Stimulated activated CD4-positive, alpha-beta T cell treated with anti-CD3 and anti-CD28 coated beads, Interleukin-4, amount 100 ng/mL, for 1 hour (primary cell): ENCODE results near the gene AK5.
"Not testable (repeated sequence)": the region's sequence is repeated elsewhere in the genome, so short reads cannot be mapped to it uniquely, and the experiment has no call there.

Experiments used
- DNase-seq: peaks from one replicate; pipeline ENCODE4 v3.0.0-alpha.2; 2020

The AK5 gene

DNA sequence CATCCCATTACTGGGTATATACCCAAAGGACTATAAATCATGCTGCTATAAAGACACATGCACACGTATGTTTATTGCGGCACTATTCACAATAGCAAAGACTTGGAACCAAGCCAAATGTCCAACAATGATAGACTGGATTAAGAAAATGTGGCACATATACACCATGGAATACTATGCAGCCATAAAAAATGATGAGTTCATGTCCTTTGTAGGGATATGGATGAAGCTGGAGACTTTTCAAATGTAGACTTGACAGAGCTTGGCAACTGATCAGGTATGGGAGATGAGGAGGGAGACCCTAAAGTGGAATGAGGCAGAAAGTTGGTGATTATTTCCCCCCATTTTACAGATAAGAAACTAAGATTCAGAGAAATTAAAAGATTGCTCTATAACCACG lies 230.8 kb downstream of the AK5 start:
- DNase-seq = not testable (repeated sequence)

DNA sequence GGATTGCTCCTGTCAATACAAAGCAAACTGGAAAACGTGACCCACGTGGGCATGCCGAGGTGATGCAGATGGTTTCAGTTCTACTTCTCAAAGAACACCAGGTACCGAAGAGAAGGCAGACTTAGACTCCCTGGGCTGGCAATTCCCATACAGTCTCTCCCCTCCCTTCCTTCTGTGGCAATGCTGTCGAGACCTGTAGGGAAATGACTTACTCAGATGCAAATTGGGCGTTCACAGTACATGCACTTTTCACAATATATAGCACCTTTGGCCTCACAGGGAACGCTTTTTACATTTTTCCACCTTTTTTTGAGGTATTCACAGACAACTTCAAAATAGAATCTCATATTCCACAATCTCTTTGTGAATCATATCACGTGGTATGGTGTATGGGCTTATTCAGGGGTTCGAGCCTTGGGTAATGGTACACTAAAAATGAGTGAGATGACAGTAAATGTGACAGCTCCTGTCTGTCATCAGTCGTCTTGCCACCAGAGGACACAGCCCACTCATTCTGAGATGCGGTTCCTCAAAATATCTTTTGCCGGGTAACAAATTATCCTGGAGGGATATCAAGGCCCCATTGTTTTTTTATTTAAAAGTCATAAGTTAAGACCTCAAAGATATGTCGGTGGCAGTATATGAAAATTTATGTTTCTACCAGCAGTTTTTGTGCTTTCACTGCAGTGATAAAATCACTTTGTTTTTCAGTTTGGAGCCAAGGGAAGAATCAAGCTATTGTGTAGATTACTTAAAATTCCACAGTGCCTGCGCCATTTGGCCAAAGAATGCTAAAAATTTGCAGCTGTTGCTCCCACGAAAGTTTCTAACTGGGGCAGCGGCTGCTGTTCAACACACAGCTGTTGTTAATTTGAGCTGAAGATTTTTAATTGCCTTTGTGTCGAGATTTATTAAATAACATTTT lies 232.3 kb downstream of the AK5 start:
- DNase-seq = no peak

DNA sequence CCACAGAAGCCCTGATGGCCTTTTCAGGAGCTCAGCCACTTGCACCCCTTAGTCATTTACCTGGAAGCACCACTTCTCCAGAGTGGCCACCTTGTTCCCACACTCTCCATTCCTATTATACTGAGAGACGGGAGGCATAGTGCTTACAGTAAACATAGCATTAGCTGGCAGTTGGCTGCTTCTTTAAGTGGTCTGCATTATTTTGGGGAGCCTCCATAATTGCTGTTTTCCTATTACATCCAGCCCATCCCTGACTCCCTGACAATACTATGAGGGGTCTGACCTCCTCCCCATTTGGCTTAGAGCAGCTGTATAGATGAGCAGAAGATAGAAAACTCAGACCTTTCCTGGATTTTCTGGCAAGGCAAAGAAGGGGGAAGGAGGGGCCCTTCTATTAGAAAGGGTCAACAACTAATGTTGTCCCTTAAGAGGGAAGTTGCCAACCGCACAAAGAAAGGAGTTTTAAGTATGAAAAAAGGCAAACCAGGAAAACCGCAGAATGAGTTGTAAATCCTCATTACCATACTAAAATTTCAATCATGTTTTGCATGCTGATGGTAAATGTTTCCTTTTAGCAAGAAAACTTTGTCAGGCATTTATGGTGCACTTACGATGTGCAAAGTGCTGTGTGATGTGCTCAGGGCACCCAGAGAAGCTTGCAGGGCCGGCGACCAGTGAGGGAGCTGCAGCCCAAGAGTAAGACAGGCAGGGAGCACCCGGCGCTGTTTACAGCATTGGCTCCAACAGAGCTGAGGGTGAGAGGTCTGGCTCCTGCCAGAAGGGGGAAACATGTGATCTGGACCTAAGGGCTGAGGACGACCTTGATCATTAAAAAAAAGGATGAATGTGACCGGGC lies 233.3 kb downstream of the AK5 start:
- no peak for DNase-seq

DNA sequence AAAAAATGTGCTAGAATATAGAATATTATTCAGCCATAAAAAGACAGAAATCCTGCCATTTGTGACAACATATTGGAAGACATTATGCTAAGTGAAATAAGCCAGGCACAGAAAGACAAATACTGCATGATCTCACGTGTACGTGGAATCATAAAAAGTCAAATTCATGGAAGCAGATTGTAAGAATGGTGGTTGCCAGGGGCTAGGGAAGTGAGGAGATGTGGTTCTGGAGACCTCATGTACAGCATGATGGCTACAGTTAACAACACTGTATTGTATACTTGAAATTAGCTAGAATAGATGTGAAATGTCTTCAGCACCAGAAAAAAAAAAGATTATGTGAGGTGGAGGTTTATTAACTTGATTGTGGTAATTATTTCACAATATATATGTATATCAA lies 234.3 kb downstream of the AK5 start:
- DNase-seq = no peak

DNA sequence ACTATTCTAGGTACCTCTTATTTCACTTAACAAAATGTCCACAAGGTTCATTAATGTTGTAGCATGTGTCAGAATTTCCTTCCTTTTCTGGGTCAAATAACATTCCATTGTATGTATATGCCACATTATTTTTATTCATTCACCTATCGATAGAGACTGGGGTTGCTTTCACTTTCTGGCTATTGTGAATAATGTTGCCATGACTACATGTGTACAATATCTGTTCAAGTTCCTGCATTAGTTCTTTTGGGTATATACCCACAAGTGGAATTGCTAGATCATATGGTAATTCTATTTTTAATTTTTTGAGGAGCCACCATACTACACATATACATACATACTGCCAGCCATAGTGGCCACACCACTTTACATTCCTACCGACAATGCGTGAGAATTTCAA lies 242.2 kb downstream of the AK5 start:
- no peak for DNase-seq

DNA sequence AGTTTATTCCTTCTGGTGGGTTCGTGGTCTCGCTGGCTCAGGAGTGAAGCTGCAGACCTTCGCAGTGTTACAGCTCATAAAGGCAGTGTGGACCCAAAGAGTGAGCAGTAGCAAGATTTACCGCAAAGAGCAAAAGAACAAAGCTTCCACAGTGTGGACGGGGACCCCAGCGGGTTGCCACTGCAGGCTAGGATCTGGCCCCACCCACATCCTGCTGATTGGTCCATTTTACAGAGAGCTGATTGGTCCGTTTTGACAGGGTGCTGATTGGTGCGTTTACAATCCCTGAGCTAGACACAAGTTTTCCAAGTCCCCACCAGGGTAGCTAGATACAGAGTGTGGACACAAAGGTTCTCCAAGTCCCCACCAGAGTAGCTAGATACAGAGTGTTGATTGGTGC lies 249.3 kb downstream of the AK5 start:
- not testable (repeated sequence) for DNase-seq

DNA sequence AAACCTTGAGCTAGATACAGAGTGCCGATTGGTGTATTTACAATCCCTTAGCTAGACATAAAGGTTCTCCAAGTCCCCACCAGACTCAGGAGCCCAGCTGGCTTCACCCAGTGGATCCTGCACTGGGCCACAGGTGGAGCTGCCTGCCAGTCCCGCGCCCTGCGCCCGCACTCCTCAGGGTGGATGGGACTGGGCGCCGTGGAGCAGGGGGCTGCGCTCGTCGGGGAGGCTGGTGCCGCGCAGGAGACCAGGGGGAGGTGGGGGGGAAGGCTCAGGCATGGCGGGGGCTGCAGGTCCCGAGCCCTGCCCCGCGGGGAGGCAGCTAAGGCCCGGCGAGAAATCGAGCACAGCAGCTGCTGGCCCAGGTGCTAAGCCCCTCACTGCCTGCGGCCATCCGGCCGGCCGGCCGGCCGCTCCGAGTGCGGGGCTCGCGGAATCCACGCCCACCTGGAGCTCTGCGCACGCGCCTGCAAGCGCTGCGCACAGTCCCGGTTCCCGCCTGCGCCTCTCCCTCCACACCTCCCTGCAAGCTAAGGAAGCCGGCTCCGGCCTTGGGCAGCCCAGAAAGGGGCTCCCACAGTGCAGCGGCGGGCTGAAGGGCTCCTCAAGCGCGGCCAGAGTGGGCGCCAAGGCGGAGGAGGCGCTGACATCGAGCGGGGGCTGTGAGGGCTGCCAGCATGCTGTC lies 249.9 kb downstream of the AK5 start:
- not testable (repeated sequence) for DNase-seq

DNA sequence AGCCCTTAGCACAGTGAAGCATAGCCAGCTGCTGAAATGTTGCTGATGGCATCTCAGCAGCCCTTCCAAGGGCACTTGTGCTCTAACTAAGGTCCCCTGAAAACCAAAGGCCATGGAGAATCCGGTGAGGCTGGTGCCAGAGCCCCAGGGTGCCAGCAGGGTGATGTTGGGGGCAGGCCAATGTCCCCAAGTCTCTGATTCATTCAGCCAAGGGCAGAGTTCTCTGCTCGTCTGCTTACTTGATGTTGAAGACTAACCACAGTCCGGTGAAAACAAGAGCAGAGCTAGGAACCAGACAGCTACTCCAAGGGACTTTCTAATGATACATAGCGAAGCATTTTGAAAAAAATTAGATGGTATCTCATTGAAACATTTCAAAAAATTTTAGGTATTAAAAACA lies 250.8 kb downstream of the AK5 start:
- no peak for DNase-seq

DNA sequence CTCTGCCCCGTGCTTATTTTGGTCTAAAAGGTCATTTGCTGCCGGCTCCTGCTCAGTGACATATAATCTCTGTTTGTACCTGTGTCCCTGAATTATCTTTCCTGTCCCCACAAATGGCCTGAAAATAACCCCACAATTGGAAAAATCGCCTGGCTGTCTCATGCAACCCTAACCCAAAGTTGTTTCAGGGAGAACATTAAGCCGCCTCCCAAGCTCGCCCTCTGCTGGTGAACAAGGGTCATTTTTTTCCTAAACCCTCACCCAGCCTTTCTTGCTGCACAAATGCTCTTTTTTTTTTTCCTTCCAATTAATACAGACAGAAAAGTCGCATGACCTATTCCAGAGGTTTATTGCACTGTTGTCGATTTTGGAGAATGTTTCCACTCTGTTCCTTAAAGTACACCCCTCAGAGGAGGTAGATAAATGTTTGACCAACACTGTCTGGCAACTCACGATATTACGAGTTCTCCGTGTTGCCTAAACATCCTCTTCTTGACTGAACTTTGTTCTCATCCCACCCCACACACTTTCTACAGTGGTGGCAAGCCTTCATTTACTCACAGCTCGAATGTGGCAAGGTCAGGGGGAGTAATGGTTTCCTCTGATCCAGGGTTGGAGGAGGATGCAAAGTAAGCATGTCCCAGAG lies 252.0 kb downstream of the AK5 start:
- peak; percentile 55 for DNase-seq

DNA sequence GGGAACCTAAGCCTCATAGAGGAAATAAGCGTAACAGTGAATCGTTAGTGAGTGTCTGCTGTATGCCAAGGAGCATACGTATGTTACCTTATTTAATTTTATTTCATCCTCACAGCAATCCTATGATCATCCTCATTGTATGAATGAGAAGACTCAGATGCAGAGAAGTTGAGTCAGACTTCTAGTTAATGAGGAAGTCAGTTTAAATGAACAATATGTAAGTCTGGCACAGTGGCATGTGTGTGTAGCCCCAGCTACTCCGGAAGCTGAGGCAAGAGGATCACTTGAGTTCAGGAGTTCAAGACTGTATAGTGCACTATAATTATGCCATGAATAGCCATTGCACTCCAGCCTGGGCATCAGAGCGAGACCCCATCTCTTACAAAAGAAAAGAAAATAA lies 252.6 kb downstream of the AK5 start:
- no peak for DNase-seq

DNA sequence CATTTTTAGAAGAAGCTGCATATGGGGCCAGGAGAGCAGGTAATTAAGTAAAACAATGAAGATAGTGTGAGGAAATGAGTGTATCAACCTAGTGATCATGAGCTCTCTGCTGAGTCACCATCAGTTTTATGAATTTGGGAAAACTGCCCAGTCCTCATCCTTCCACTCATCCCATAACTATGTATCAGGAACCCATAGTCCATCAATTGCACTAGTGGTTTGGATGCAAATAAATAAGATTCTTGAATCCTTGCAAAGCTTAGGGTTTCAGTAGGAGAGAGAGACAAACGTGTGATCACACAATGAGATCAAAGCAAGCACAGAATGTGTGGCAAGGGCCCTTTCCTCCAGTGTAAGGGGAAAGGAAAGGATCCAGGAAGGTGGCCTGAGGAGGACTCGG lies 255.0 kb downstream of the AK5 start:
- DNase-seq = no peak

DNA sequence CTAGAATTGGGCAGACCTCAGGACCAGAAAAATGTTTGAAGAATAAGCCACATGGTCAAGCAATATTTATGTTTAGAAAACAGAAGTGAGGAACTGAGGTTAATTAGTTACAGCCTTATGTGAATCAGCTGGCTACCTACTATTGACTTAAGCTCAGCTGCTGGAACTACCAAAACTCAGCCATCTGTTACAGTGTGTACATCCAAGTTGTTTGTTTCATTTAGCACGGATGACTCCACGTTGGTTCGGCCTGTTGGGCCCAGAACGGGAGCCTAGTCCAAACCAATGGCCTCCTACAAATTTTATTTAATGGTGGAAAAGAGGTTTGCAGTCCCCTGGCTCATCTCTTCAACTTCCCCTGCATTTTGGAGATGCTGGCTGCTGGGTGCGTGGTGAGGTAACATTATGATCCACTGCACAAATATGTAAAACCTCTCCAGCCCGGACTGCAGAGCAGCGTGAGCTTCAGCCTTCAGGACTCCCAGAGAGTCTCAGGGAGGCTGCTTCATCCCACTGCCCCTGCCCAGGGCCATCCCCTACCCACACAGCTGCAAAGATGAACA lies 257.2 kb downstream of the AK5 start:
- DNase-seq = no peak

DNA sequence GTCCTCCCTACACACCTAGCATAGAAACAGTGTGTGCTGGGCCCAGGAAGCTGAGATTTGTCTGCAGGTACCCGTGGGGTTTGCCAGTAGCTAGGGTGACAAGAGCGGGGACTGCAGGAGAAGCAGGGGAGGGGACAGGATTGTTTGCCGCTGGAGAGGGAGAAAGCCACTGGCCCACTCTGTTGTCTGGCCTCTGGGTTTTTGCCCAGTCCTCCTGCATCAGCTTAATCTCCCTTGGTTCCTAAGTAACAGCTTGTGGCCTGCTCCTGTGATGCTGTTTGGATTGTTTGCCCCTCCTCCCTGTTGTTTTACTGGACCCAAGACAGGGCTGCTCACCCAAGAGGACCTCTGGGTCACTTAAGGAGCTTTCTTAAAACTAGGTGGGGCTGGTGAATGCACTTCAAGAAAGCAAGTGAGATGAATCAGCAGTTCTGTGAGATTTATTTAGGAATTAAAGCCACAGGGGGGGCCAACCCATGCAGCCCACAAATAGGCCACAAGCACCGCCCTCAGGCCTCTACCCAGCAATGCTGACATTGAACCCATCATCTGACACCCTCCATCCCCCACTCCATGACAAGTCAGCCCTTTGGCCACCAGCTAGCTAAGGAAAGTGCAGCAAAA lies 257.8 kb downstream of the AK5 start:
- no peak for DNase-seq

DNA sequence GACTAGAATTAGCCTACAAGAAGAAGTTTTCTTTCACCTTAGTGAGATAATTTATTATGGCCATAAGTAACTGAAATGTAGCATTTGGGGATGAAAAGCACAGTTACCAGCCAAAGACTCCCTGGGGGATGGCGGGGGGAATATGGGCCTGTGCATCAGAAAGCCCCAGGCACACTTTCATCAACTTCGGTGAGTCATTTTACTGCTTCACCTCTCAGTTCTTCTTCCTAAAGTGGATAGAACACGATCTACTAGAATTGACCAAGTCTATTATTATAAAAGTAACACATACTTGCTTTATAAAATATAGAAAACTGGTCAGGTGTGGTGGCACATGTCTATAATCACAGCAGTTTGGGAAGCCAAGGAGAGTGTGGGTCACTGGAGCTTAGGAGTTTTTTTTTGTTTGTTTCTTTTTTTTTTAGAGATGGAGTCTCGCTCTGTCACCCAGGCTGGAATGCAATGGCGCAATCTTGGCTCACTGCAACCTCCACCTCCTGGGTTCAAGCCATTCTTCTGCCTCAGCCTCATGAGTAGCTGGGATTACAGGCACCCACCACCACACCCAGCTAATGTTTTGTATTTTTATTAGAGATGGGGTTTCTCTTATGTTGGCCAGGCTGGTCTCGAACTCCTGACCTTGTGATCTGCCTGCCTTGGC lies 258.8 kb downstream of the AK5 start:
- DNase-seq = no peak

DNA sequence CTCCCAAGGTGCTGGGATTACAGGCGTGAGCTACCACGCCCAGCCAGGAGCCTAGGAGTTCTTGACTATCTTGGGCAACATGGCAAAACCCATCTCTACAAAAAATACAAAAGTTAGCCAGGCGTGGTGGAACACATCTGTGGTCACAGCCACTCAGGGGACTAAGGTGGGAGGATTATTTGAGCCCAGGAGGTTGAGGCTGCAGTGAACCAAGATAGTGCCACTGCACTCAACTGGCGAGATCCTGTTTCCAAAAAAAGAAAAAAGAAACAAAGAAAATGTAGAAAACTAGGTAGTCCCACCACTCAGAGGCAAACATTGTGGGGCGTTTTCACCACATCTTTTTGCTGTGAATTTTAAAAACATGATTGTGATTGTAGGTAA lies 259.3 kb downstream of the AK5 start:
- DNase-seq = no peak

DNA sequence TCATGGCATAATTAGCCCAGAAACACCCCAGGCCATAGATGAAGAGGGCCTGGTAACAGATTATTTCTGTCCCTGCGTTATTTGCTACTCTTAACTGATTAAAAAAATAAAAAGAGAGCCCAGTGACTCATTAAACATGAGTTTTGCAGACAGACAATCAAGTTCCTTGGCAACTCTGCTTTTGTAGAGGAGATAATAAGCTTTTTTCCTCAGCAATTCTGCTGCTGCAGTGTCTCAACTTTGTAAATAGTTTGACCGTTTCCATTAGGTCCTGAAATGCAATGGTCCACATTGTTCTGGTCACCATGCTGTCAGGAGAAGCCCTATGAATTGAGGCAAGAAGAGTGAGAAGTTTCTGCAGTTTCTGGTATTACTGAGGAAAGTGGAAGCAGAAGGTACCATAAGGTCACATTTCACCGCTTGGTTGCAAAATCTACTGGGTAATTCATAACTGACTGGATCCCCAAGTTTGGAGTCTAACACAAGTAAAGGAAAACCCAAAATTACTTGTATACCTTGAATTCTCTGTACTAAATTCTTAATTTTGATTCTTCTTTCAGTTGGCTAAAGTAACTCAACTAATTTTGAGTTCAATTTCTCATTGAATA lies 261.1 kb downstream of the AK5 start:
- DNase-seq = no peak

DNA sequence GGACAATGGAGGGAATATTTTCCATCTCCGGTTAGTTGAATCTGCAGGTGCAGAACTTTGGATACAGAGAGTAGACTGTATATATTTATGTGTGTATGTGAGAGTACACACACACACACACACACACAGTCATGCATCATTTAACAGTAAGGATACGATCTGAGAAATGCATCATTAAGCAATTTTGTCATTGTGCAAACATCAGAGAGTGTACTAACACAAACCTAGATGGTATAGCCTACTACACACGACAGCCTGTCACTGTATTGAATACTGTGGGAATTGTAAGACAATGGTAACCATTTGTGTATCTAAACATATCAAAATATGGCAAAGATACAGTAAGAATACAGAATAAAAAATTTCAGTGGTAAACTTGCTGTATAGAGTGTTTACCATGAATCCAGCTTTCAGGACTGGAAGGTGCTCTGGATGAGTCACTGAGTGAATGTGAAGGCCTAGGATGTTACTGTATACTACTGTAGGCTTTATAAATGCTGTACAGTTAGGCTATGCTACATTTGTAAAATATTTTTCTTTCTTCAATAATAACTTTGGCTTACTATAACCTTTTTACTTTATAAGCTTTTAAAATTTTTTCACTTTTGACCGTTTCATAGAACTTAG lies 262.1 kb downstream of the AK5 start:
- DNase-seq = no peak

DNA sequence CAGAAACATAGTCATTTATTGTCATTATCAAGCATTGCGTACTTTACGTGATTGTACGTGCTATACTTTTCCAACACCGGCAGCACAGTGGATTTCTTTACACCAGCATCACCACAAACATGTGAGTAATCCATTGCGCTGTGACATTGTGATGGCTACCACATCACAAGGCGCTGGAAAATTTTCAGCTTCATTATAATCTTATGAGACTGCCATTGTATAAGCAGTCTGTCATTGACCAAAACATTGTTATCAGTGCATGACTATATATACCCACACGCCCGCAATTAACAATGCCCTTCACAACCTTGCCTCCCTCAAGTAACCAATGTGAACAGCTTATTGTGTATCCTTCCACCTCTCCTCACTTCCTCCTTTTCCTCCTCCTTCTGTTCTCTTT lies 263.0 kb downstream of the AK5 start:
- DNase-seq = no peak

DNA sequence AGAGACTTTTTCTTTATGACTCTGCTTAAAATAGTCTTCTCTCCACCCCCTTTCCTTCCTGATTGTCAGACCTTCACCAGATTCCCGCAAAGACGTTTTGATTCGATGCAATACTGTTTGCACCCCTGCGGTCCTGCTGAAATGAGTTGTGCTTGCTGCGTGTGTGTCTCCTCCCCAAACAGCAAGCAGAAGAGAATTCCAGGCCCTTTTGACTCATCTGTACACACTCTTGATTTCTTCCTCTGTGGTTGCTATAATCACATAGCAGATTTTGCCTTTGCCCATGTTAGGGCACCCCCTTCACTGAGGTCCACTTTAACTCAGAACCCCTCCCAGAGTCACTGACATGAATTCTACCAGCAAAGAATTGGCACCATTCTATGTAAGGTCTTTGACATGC lies 264.2 kb downstream of the AK5 start:
- no peak for DNase-seq

DNA sequence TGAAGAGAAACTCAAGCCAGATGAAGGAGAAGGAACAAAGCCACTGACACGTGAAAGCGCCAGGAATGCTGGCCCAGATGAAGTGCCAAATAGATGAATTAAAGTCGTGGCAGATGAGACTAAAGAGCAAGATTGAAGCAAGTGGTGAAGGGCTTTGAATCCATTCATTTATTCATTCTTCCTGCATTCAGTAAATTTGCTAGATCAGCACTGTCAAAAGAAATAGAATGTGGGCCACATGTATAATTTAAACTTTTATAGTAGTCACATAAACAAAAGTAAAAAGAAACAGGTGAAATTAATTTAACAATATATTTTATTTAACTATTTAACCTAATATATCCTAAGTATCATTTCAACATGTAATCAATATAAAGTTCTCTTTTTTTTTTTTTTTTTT lies 265.1 kb downstream of the AK5 start:
- no peak for DNase-seq

DNA sequence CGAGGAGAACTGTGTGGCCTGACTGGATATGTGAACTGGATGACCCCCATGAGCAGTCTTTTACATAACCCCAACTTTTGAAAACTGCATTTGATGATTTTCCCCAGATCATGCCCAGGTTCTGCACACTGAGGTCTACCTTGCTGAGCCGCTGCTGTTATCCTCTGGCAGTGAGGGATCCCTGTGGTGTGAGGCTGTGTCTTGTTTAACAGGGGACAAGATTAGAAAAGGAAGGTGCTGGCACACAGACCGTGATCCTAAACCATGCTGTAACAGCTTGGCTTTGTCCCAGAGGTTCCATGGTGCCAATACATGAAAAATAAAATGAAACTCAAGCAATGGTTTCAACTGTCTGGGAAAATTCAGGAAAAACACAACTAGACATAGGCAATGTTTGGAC lies 266.5 kb downstream of the AK5 start:
- no peak for DNase-seq
